ENCODE results near the gene TUBA8. TPM values are rescaled to one million over a fixed set of nuclear protein-coding genes. Genes with fewer than 3 reads are reported as not detected.
"Not testable (repeated sequence)": the region's sequence is repeated elsewhere in the genome, so short reads cannot be mapped to it uniquely, and the experiment has no call there.

TUBA8 gene
- total RNA-seq, 4 donors from 2014 or later: 5.0 to 12.3 (median 6.3) TPM

DNA sequence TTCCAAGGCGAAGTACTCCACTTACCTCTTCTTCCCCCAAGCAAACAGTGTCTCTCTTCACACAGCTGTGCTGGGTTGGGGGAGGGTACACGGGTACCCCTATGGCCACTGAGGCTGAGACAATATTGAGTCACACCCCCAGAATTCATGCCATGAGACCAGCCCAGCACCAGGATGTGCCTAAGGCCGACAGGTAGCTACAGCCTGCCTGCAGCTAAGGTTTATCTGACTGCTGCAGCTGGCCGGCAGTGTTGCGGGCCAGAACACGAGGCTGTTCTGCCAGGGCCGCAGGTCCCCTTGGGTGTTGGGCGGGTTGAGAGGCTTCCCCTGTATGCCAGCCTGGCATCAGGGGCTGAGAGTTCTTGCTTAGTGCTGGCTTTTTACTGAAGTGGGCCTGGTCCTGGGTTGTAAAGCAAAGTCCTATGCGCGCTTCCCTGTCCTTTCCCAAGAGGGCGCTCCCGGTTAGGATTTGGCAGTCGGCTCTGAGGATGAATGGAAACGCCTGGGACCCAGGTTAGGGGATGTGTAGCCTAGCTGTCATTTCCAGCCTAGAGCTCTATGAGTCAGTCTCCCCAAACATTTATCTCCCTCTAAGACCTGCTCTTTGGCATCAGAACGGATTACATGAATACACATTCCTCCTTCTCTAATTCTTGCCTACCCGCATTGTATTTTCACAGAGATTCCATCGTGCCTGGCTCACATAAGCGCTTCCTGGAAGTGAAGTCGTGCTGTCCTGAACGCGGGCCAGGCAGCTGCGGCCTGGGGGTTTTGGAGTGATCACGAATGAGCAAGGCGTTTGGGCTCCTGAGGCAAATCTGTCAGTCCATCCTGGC lies 46.5 kb downstream of the TUBA8 start:
- H3K4me3 ChIP-seq: no peak overlapping the region
- no peaks in the 10 kb centered on the region for H3K27me3 ChIP-seq
- no peaks in the 10 kb centered on the region for H3K9me3 ChIP-seq
- TF ChIP-seq EP300 (IDR thresholded peaks at IDR 0.05) (peak in 1 of 2 donors; percentile 41), POLR2A (IDR thresholded peaks at IDR 0.05) (no peak)
- TF ChIP-seq, protein P1, sequence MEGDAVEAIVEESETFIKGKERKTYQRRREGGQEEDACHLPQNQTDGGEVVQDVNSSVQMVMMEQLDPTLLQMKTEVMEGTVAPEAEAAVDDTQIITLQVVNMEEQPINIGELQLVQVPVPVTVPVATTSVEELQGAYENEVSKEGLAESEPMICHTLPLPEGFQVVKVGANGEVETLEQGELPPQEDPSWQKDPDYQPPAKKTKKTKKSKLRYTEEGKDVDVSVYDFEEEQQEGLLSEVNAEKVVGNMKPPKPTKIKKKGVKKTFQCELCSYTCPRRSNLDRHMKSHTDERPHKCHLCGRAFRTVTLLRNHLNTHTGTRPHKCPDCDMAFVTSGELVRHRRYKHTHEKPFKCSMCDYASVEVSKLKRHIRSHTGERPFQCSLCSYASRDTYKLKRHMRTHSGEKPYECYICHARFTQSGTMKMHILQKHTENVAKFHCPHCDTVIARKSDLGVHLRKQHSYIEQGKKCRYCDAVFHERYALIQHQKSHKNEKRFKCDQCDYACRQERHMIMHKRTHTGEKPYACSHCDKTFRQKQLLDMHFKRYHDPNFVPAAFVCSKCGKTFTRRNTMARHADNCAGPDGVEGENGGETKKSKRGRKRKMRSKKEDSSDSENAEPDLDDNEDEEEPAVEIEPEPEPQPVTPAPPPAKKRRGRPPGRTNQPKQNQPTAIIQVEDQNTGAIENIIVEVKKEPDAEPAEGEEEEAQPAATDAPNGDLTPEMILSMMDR (IDR thresholded peaks at IDR 0.05): peak; percentile 52 to 74 (median 58)
- peaks cover 0 to 15% (median 0%) of the 10 kb centered on the region in 3 donors for H3K36me3 ChIP-seq
- WGBS, 2 donors: 38 to 42% methylated on average over 24 of the region's 24 CpGs
- H3K27ac ChIP-seq: peak overlapping the region in 3 of 4 donors; percentile 45 to 78 (median 61)
- peaks cover 0 to 26% (median 2%) of the 10 kb centered on the region in 4 donors for H3K4me1 ChIP-seq
- peak; percentile 51 to 83 for DNase-seq (ENCODE audit: low spot score in 2 of 2)

DNA sequence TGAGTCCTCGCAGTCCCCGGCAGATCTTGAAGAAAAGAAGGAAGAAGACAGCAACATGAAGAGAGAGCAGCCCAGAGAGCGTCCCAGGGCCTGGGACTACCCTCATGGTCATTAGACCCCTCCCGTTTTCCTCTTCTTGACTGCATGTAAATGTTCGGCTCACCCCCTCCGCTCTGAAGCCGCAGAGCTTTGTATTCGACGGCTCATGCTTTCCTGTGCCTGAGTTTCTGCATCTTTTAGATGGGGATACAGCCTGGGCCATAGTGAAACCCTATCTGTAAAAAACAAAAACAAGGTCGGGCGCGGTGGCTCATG lies 47.1 kb downstream of the TUBA8 start:
- Histone ChIP-seq H3K9me3 (no peaks in the 10 kb centered on the region), H3K27me3 (no peaks in the 10 kb centered on the region), H3K4me3 (no peak overlapping the region), H3K4me1 (peaks cover 0 to 20% (median 2%) of the 10 kb centered on the region in 4 donors), H3K36me3 (peaks cover 0 to 15% (median 0%) of the 10 kb centered on the region in 3 donors), H3K27ac (peak overlapping the region in 3 of 4 donors; percentile 45 to 78 (median 61))
- WGBS, 2 donors: 63 to 69% methylated on average over 12 of the region's 12 CpGs
- DNase-seq (ENCODE audit: low spot score in 2 of 2): no peak
- TF ChIP-seq POLR2A (IDR thresholded peaks at IDR 0.05): no peak
- TF ChIP-seq EP300 (IDR thresholded peaks at IDR 0.05): no peak
- TF ChIP-seq, protein P1 (IDR thresholded peaks at IDR 0.05): no peak

DNA sequence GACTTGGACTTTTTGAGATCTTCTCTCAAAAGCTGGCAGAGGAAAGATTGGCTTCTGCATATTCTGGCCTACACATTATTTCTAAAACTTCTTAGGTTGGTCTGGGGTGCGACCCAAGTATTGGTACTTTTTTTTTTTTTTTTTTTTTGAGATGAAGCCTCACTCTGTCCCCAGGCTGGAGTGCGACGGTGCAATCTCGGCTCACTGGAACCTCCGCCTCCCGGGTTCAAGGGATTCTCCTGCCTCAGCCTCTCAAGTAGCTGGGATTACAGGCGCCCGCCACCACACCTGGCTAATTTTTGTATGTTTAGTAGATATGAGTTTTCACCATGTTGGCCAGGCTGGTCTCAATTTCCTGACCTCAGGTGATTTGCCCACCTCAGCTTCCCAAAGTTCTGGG lies 50.0 kb downstream of the TUBA8 start:
- not testable (repeated sequence) for DNase-seq (ENCODE audit: low spot score in 2 of 2); H3K27ac ChIP-seq; H3K4me3 ChIP-seq; H3K9me3 ChIP-seq; H3K27me3 ChIP-seq
- peaks cover 0 to 17% (median 2%) of the 10 kb centered on the region in 4 donors for H3K4me1 ChIP-seq
- WGBS, 2 donors: 95 to 98% methylated on average over 8 of the region's 8 CpGs
- peaks cover 0 to 15% (median 0%) of the 10 kb centered on the region in 3 donors for H3K36me3 ChIP-seq

DNA sequence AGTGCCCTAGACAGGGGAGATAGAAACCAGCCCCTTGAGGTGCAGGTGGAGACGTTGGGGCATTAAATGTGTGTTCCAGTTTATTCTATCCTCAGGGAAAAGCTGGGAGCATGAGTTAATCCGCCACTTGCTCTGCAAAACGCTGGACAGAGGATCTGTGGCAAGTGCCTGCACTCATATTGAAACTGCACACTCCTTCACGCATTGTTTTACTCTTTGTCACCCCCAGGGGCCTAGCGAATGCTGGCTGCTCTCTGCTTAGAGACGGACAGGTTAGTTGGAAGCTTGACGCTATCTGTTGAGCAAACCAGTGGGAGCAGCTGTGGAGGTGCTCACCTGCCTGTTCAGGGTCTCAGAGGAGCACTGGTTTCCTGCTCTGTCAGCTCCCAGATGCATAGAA lies 53.2 kb downstream of the TUBA8 start:
- not testable (repeated sequence) for H3K27ac ChIP-seq; H3K9me3 ChIP-seq; DNase-seq (ENCODE audit: low spot score in 2 of 2); H3K27me3 ChIP-seq; H3K4me1 ChIP-seq; H3K4me3 ChIP-seq
- H3K36me3 ChIP-seq: peaks cover 0 to 16% (median 0%) of the 10 kb centered on the region in 3 donors
- WGBS, 2 donors: 74 to 79% methylated on average over 7 of the region's 7 CpGs

DNA sequence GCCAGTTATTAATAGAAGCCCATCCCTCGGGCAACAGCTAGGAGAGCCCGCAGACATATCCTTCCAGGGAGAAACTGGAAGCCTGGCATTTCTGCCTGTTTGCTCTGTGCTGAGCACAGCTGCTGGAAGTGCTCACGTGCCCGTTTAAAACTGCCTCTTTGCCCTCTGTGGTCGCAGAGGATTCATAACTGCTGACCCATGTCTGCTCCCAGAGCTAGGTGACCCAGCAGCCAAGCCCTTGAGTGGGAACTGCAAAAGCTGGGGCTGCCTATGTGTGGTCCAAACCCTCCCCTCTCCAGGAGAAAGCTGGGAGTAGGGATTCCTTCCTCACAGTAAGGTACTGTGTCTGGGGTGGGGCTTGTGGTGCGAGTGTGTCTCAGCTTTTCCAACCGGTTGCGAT lies 54.0 kb downstream of the TUBA8 start:
- not testable (repeated sequence) for H3K4me3 ChIP-seq; H3K9me3 ChIP-seq; H3K27me3 ChIP-seq; H3K4me1 ChIP-seq; H3K27ac ChIP-seq; DNase-seq (ENCODE audit: low spot score in 2 of 2)
- WGBS, 2 donors: 30 to 33% methylated on average over 1 to 4 of the region's 8 CpGs
- H3K36me3 ChIP-seq: peaks cover 0 to 19% (median 0%) of the 10 kb centered on the region in 3 donors

DNA sequence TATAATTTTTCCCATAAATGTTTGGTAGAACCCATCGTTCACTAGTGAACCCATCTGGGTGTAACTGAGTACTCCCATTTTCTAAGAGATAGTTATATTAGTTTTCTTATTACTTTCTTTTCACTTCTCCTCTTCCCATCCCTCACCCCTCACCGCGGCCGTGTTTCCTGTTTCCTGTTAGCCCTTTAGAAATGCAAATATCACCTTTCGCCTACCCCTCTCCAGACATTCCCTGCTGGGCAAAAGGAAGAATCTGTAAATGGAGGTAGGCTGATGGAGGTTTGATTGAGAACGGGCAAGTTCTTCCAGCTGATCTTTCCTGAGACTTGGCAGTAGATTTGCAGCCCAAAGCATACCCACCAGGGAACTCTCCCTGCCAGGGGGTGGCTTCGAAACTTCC lies 54.7 kb downstream of the TUBA8 start:
- not testable (repeated sequence) for H3K4me1 ChIP-seq; H3K27ac ChIP-seq; H3K4me3 ChIP-seq; H3K9me3 ChIP-seq; DNase-seq (ENCODE audit: low spot score in 2 of 2); H3K27me3 ChIP-seq
- peaks cover 0 to 25% (median 0%) of the 10 kb centered on the region in 3 donors for H3K36me3 ChIP-seq
- WGBS, 2 donors: 60% methylated on average over 2 of the region's 7 CpGs; no CpG with 5 or more reads in 1 of the 2 donors

DNA sequence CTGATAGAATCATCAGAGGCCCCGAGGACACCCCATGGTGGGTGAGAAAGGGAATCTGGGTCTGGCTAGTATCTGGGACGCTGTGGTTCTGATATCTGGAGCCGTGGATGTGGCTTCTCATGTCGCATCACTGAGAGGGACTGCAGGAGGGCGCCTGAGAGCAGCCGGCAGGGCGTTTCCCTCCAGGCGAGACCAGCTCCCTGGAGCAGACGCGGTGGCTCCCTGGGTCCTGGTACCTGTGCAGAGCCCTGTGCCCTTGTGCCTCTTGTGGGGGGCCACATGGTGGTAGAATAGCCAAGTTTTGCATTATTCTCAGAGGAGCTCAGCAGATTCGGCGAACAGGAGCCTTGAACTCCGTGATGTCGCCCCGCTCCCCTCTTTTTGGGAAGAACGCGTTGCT lies 59.7 kb downstream of the TUBA8 start:
- 69 to 87% methylated on average over 5 to 14 of the region's 17 CpGs for WGBS, 2 donors
- H3K9me3 ChIP-seq; H3K4me3 ChIP-seq; H3K4me1 ChIP-seq; H3K27ac ChIP-seq; DNase-seq (ENCODE audit: low spot score in 2 of 2); H3K27me3 ChIP-seq: not testable (repeated sequence)
- H3K36me3 ChIP-seq: peaks cover 0 to 50% (median 0%) of the 10 kb centered on the region in 3 donors

DNA sequence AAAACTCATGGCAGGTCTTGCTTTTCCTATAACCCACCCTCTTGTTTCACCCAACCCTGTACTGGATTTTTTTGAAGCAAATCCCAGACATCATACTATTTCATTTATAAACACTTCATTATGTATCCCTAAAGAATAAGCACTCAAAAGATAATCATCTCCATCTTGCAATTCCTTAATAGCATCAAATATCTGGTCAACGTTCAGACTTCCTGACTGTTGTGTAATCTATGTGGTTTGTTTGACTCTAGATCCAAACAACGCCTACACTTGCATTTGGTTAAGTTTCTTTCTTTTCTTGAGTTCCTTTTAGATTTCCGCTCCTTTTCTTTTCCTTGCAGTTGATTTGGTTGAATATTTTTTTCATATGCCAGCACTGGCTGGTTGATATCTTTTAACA lies 61.6 kb downstream of the TUBA8 start:
- DNase-seq (ENCODE audit: low spot score in 2 of 2); H3K9me3 ChIP-seq; H3K4me1 ChIP-seq; H3K27me3 ChIP-seq; H3K27ac ChIP-seq; H3K4me3 ChIP-seq: not testable (repeated sequence)
- peaks cover 0 to 50% (median 0%) of the 10 kb centered on the region in 3 donors for H3K36me3 ChIP-seq
- WGBS, 2 donors: 52 to 64% methylated on average over 3 of the region's 3 CpGs

DNA sequence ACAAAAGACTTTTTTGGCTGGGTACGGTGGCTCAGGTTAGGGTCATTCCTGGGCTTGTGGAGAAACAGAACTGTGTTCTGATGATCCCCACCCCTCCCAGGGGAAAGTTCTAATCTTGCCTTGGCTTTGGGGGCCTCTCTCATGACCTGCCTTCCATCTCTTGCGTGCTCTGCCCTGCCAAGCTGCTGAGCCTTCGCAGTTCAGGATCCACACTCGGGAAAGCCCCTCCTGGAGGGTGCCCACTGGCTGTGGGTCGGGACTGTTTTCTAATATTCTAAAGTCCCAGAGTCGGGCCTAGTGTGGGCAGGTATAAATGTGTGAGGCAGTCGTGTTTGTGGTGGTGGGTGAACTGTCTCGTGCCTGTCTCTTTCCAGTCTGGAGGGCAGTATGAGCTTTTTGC lies 62.2 kb downstream of the TUBA8 start:
- not testable (repeated sequence) for H3K9me3 ChIP-seq; DNase-seq (ENCODE audit: low spot score in 2 of 2); H3K27ac ChIP-seq; H3K27me3 ChIP-seq; H3K4me3 ChIP-seq; H3K4me1 ChIP-seq
- peaks cover 0 to 49% (median 0%) of the 10 kb centered on the region in 3 donors for H3K36me3 ChIP-seq
- 85 to 87% methylated on average over 7 to 8 of the region's 8 CpGs for WGBS, 2 donors

DNA sequence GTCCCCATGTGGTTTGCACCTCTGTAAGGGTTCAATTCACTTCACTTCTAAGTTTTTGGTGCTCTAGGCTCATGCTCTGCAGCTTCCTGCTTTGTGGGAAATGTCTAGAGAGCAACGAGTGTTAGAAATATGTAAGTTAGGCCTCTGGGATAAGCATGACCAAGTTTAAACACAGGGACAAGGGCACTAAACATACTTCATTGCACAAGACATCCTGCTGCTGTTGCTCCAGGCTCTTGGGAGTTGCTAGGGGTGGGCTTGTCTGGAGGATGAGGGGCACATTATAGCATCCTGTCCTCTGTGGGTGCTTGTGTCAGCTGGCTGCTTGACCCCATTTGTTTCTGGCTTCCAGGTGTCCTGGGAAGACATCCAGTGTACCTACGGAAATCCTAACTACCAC lies 62.8 kb downstream of the TUBA8 start:
- H3K27ac ChIP-seq; H3K4me1 ChIP-seq; H3K9me3 ChIP-seq; DNase-seq (ENCODE audit: low spot score in 2 of 2); H3K27me3 ChIP-seq; H3K4me3 ChIP-seq: not testable (repeated sequence)
- 63 to 79% methylated on average over 1 to 2 of the region's 2 CpGs for WGBS, 2 donors
- H3K36me3 ChIP-seq: peaks cover 0 to 42% (median 0%) of the 10 kb centered on the region in 3 donors

Measured in tibial nerve (tissue), 4 donors.